HT1080 (cell line): ENCODE measurements around the gene ABHD16A. TPM values are rescaled to one million over a fixed set of nuclear protein-coding genes. Genes with fewer than 3 reads are reported as not detected.

Source experiments
- DNase-seq: peaks from one replicate; pipeline ENCODE4 v3.0.0-alpha.2; 2015; ENCODE audit warnings: low read depth
- small RNA-seq: library from RNA; depleted of rRNA; stranded (forward); fragments of <200 nt; gene quantifications from one replicate; pipeline ENCODE3, GENCODE V24; 2014
- total RNA-seq: library from RNA; depleted of rRNA; stranded (reverse); fragments of >200 nt; shearing (Covaris generic); gene quantifications from 2 replicates; pipeline ENCODE4 v1.2.3, GENCODE V29; 2014; rRNA removed

The ABHD16A gene
- total RNA-seq, 1 experiment from 2014 or later: 21.6 TPM

- no peak for DNase-seq
Measured at GRCh38 chr6:31642798-31643570, 60.1 kb downstream of the ABHD16A start.

GRCh38 chr6:31641370-31641769 lies 61.8 kb downstream of the ABHD16A start:
- DNase-seq: no peak

- DNase-seq: no peak
Measured at GRCh38 chr6:31640612-31641011, 62.5 kb downstream of the ABHD16A start.

GRCh38 chr6:31639449-31639861 lies 63.7 kb downstream of the ABHD16A start:
- peak; percentile 85 for DNase-seq

- no peak for DNase-seq
Measured at GRCh38 chr6:31639043-31639442, 64.1 kb downstream of the ABHD16A start.

Small RNA genes within 50 kb of the gene (small RNA-seq; reads per million reads assigned to genes)
- gene LY6G6D (not detected), gene MIR4646 (not detected), gene RF00019 (not detected)

Other genes starting within 250 kb of the ABHD16A start
- not detected in 2 replicates for gene MICB, start 205.2 kb downstream of the ABHD16A start, total RNA-seq
- gene MCCD1, start 174.4 kb downstream of the ABHD16A start, total RNA-seq: not detected in 2 replicates
- 856 and 950 TPM in 2 replicates for gene DDX39B, start 161.3 kb downstream of the ABHD16A start, total RNA-seq
- gene ATP6V1G2, start 156.7 kb downstream of the ABHD16A start, total RNA-seq: 2.1 TPM in 2 replicates
- 21.2 and 21.9 TPM in 2 replicates for gene NFKBIL1, start 155.7 kb downstream of the ABHD16A start, total RNA-seq
- not detected in 2 replicates for gene LTA, start 131.0 kb downstream of the ABHD16A start, total RNA-seq
- not detected in 2 replicates for gene TNF, start 127.8 kb downstream of the ABHD16A start, total RNA-seq
- gene LTB, start 120.9 kb downstream of the ABHD16A start, total RNA-seq: not detected in 2 replicates
- not detected in 2 replicates for gene LST1, start 117.0 kb downstream of the ABHD16A start, total RNA-seq
- not detected in 2 replicates for gene NCR3, start 110.3 kb downstream of the ABHD16A start, total RNA-seq
- gene AIF1, start 88.1 kb downstream of the ABHD16A start, total RNA-seq: not detected in 2 replicates
- gene PRRC2A, start 82.6 kb downstream of the ABHD16A start, total RNA-seq: 93.0 and 115 TPM in 2 replicates
- gene BAG6, start 50.7 kb downstream of the ABHD16A start, total RNA-seq: 196 and 211 TPM in 2 replicates
- 1.8 and 2.5 TPM in 2 replicates for gene APOM, start 47.4 kb downstream of the ABHD16A start, total RNA-seq
- 21.8 and 22.8 TPM in 2 replicates for gene C6orf47, start 42.5 kb downstream of the ABHD16A start, total RNA-seq
- 37.5 and 38.5 TPM in 2 replicates for gene GPANK1, start 38.3 kb downstream of the ABHD16A start, total RNA-seq
- gene CSNK2B, start 37.2 kb downstream of the ABHD16A start, total RNA-seq: 272 and 357 TPM in 2 replicates
- gene LY6G5B, start 33.3 kb downstream of the ABHD16A start, total RNA-seq: 0.88 and 2.6 TPM in 2 replicates
- 0.47 and 3.6 TPM in 2 replicates for gene LY6G5C, start 22.3 kb downstream of the ABHD16A start, total RNA-seq
- not detected in 2 replicates for gene LY6G6F, start 3.5 kb upstream of the ABHD16A start, total RNA-seq
- not detected in 2 replicates for gene LY6G6D, start 12.0 kb upstream of the ABHD16A start, total RNA-seq
- gene LY6G6C, start 18.4 kb upstream of the ABHD16A start, total RNA-seq: not detected in 2 replicates
- gene MPIG6B, start 20.0 kb upstream of the ABHD16A start, total RNA-seq: not detected in 2 replicates
- 36.0 and 36.2 TPM in 2 replicates for gene DDAH2, start 26.0 kb upstream of the ABHD16A start, total RNA-seq
- 1,383 and 1,400 TPM in 2 replicates for gene CLIC1, start 33.2 kb upstream of the ABHD16A start, total RNA-seq
- gene MSH5, start 36.7 kb upstream of the ABHD16A start, total RNA-seq: 9.5 and 10.2 TPM in 2 replicates
- gene SAPCD1, start 59.3 kb upstream of the ABHD16A start, total RNA-seq: 0.64 and 3.5 TPM in 2 replicates
- 0.77 and 0.79 TPM in 2 replicates for gene VWA7, start 74.0 kb upstream of the ABHD16A start, total RNA-seq
- 63.0 and 76.4 TPM in 2 replicates for gene VARS1, start 92.4 kb upstream of the ABHD16A start, total RNA-seq
- 104 and 115 TPM in 2 replicates for gene LSM2, start 103.6 kb upstream of the ABHD16A start, total RNA-seq
- gene HSPA1L, start 112.0 kb upstream of the ABHD16A start, total RNA-seq: 0.73 and 1.3 TPM in 2 replicates
- gene HSPA1A, start 112.2 kb upstream of the ABHD16A start, total RNA-seq: 99.6 and 108 TPM in 2 replicates
- gene HSPA1B, start 124.4 kb upstream of the ABHD16A start, total RNA-seq: 134 and 135 TPM in 2 replicates
- gene NEU1, start 159.5 kb upstream of the ABHD16A start, total RNA-seq: 46.3 and 49.5 TPM in 2 replicates
- 0.45 TPM in 1 of 2 replicates, not detected in the other for gene SLC44A4, start 175.7 kb upstream of the ABHD16A start, total RNA-seq
- gene EHMT2, start 194.4 kb upstream of the ABHD16A start, total RNA-seq: 56.7 and 57.5 TPM in 2 replicates
- gene ZBTB12, start 198.8 kb upstream of the ABHD16A start, total RNA-seq: 10.8 and 15.1 TPM in 2 replicates
- 0.13 TPM in 1 of 2 replicates, not detected in the other for gene C2, start 224.4 kb upstream of the ABHD16A start, total RNA-seq
- gene CFB, start 242.8 kb upstream of the ABHD16A start, total RNA-seq: not detected in 2 replicates